Measurements from ENCODE around the gene SLC8A3.

The SLC8A3 gene

GRCh38 chr14:69997849-69998248 is 190.9 kb downstream of the SLC8A3 start:
- DNase-seq (ENCODE audit: low spot score): no peak

GRCh38 chr14:69996216-69996615 is 192.5 kb downstream of the SLC8A3 start:
- DNase-seq (ENCODE audit: low spot score): no peak

Data from AG20443 (cell line).